B cell (primary cell): ENCODE measurements around the gene ROR2. TPM values are rescaled to one million over a fixed set of nuclear protein-coding genes. Genes with fewer than 3 reads are reported as not detected.

ENCODE experiments used
- ATAC-seq: fragments of 200-7000 bp; cut with Tn5 transposase; one replicate; pipeline ENCODE4 v1.10.0; 2021; ENCODE audit warnings: low read depth, mild to moderate bottlenecking, moderate number of reproducible peaks, moderate library complexity
- CTCF ChIA-PET: fragments of 350-600 bp; sonication (Branson Sonifier 250); formaldehyde crosslinking; loops from one replicate; lab custom pipeline; 2021; ENCODE audit warnings: antibody characterized with exemption, inconsistent platforms; lab: Charles Lee
- POLR2A ChIA-PET: fragments of 350-600 bp; sonication (Branson Sonifier 250); formaldehyde crosslinking; loops from one replicate; lab custom pipeline; 2021; ENCODE audit warnings: antibody characterized with exemption; lab: Charles Lee
- DNase-seq: peaks from one replicate; pipeline ENCODE4 v3.0.0; 2013
- H2AFZ ChIP-seq: 2 replicates; pipeline ENCODE4 v1.6.1; 2012; ENCODE audit warnings: mild to moderate bottlenecking, low read depth, low read length; ENCODE audit not compliant: insufficient read depth, poor library complexity, severe bottlenecking
- H3K27ac ChIP-seq, 2 donors: 1 replicate in 1 of 2; 2 replicates in 1 of 2; pipeline ENCODE4 v1.5.1; 2012 to 2013; ENCODE audit warnings: low read length in 2 of 2, mild to moderate bottlenecking in 2 of 2, moderate library complexity in 1 of 2
- H3K27me3 ChIP-seq, 4 experiments: fragments of 200-600 bp in 1 of 4; sonication (generic) in 1 of 4; replicated peaks in 1 of 4; 1 replicate in 2 of 4; 2 replicates in 2 of 4; pipeline versions ENCODE4 v1.6.1 to v1.7.0; 2013 to 2016; ENCODE audit warnings: low read length in 3 of 4, mild to moderate bottlenecking in 2 of 4, mixed read lengths in 1 of 4, moderate library complexity in 1 of 4; ENCODE audit not compliant: insufficient read depth in 4 of 4, control insufficient read depth in 3 of 4; ENCODE audit errors: control extremely low read depth in 1 of 4
- H3K36me3 ChIP-seq, 2 experiments: replicated peaks in 1 of 2; 1 replicate in 1 of 2; 2 replicates in 1 of 2; pipeline versions ENCODE4 v1.6.1 to v1.7.1; 2013; ENCODE audit warnings: low read length in 1 of 2; ENCODE audit not compliant: insufficient read depth in 2 of 2, control insufficient read depth in 1 of 2; ENCODE audit errors: control extremely low read depth in 1 of 2, extremely low read depth in 1 of 2
- H3K4me1 ChIP-seq, 2 donors: fragments of 200-600 bp in 1 of 2; sonication (generic) in 1 of 2; 1 replicate in 1 of 2; 2 replicates in 1 of 2; pipeline versions ENCODE4 v1.5.1 to v1.6.1; 2013 to 2017; ENCODE audit warnings: low read length in 2 of 2; ENCODE audit not compliant: control insufficient read depth in 2 of 2, insufficient read depth in 2 of 2
- H3K4me2 ChIP-seq: replicated peaks from 2 replicates; pipeline ENCODE3; 2012; ENCODE audit warnings: mild to moderate bottlenecking, low read depth, low read length; ENCODE audit not compliant: poor library complexity, severe bottlenecking
- H3K4me3 ChIP-seq, 5 experiments: fragments of 200-600 bp in 1 of 5; sonication (generic) in 1 of 5; 1 replicate in 3 of 5; 2 replicates in 2 of 5; pipeline versions ENCODE4 v1.5.1 to v1.7.0; 2011 to 2016; ENCODE audit warnings: low read length in 4 of 5, mild to moderate bottlenecking in 4 of 5, low read depth in 2 of 5, control low read depth in 1 of 5, moderate library complexity in 1 of 5; ENCODE audit not compliant: insufficient read depth in 1 of 5; ENCODE audit errors: control extremely low read depth in 1 of 5, extremely low read depth in 1 of 5
- H3K79me2 ChIP-seq: fragments of 200-600 bp; sonication (generic); one replicate; pipeline ENCODE4 v1.6.0; 2016; ENCODE audit warnings: low read length; ENCODE audit not compliant: control insufficient read depth, insufficient read depth
- H3K9ac ChIP-seq: fragments of 200-600 bp; sonication (generic); 2 replicates; pipeline ENCODE4 v1.6.1; 2017; ENCODE audit warnings: mild to moderate bottlenecking, low read length, moderate library complexity
- H3K9me3 ChIP-seq, 3 donors: one replicate each; pipeline versions ENCODE4 v1.6.1 to v1.7.1; 2013; ENCODE audit warnings: low read length in 2 of 3; ENCODE audit not compliant: control insufficient read depth in 2 of 3, insufficient read depth in 1 of 3; ENCODE audit errors: control extremely low read depth in 1 of 3
- H4K20me1 ChIP-seq: 2 replicates; pipeline ENCODE4 v1.6.0; 2012; ENCODE audit warnings: mild to moderate bottlenecking, low read length; ENCODE audit not compliant: insufficient read depth, control insufficient read depth, poor library complexity, severe bottlenecking
- H3K27ac Mint-ChIP-seq: one replicate; pipeline ENCODE4 v1.8.0; 2021; ENCODE audit warnings: mixed read lengths
- H3K27me3 Mint-ChIP-seq: one replicate; pipeline ENCODE4 v1.8.0; 2021; ENCODE audit warnings: mixed read lengths
- H3K4me1 Mint-ChIP-seq: one replicate; pipeline ENCODE4 v1.8.0; 2021; ENCODE audit warnings: mixed read lengths
- H3K4me3 Mint-ChIP-seq: one replicate; pipeline ENCODE4 v1.8.0; 2021; ENCODE audit warnings: mixed read lengths
- H3K9me3 Mint-ChIP-seq: one replicate; pipeline ENCODE4 v1.8.0; 2022; ENCODE audit warnings: mixed read lengths; ENCODE audit not compliant: insufficient read depth
- EZH2 ChIP-seq: IDR thresholded peaks from 2 replicates; pipeline ENCODE4 v1.6.1; 2012; ENCODE audit warnings: borderline replicate concordance, low read depth, mild to moderate bottlenecking, moderate library complexity, low read length; ENCODE audit not compliant: insufficient read depth, poor library complexity, severe bottlenecking
- WGBS: methylation state at CpG from one replicate; pipeline ENCODE4 v1.1.5; 2013; ENCODE audit warnings: missing lambda C conversion rate; ENCODE audit not compliant: insufficient coverage; 5-methylcytosine and 5-hydroxymethylcytosine counted together
- intact Hi-C: fragments of 100-400 bp; cut with micrococcal nuclease; formaldehyde crosslinking; loops from one replicate; pipeline ENCODE4 v1.10.0; 2022
- polyA plus RNA-seq: library from polyadenylated mRNA; depleted of rRNA; stranded (reverse); fragments of >200 nt; gene quantifications from 2 replicates; pipeline ENCODE4 v1.2.3, GENCODE V29; 2012
- total RNA-seq, 2 donors: library from RNA; stranded (reverse); fragments of 120-200 nt in 1 of 2; gene quantifications; 1 replicate in 1 of 2; 2 replicates in 1 of 2; pipeline versions ENCODE4 v1.2.3 to v1.2.4, GENCODE V29; 2013 to 2022
- TF ChIP-seq, protein P1 (sequence below): fragments of 200-600 bp; IDR thresholded peaks from one replicate; pipeline ENCODE4 v1.8.0; 2022; ENCODE audit warnings: antibody characterized with exemption, mild to moderate bottlenecking

The ROR2 gene
- total and polyA plus RNA-seq, 2 donors (not counting 1 experiment from before 2014, with no cell fraction given), result 0.21 to 0.49 TPM

DNA sequence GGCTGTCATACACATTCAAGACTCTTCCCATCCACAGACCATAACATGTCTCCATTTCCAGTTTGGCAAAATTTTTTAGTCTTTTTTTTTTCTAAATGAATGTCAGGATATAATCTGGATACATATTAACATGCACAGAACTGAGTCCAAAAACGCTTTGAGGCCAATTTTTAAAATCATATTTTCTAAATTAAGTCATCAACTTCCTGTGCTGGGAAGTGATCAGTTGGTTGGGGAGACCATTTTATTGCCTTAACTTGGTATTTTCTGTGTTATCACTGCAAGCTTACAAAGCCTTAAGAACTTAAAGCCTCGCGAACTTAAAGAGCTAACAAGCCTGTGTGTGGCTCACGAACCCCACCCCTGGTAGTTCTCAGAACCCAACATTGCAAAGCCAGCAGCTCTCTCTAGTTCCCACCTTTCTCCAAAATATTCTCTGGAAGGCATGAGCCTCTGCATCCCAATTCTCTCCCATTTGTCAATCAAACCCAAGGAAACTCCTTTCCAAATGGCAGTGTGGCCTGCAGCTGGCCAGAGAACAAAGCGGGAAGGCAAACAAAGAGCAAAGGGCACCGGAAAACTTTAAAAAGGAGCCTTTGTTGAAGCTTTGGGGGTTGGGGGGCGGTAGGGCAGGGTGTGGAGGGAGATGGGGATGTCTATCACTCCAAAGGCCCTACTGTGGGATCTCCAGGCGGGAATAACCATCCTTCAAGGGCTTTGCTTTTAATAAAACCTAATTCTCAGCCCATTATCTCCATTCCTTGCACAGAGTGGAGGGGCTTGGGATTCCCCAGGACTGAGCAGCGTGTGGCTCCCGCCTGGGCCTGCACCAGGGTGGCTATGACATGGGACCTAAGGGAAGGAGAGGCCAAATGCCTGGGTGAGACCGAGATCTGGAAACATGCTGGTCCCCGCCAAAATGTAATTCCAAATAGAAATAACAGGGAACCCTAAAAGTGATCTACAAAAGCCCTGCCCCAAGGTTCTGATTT lies 65.0 kb downstream of the ROR2 start:
- DNase-seq (no peak), ATAC-seq (no peak)
- no peaks in the 10 kb centered on the region for H3K4me1 Mint-ChIP-seq
- TF ChIP-seq EZH2, result no peak
- TF ChIP-seq, protein P1, sequence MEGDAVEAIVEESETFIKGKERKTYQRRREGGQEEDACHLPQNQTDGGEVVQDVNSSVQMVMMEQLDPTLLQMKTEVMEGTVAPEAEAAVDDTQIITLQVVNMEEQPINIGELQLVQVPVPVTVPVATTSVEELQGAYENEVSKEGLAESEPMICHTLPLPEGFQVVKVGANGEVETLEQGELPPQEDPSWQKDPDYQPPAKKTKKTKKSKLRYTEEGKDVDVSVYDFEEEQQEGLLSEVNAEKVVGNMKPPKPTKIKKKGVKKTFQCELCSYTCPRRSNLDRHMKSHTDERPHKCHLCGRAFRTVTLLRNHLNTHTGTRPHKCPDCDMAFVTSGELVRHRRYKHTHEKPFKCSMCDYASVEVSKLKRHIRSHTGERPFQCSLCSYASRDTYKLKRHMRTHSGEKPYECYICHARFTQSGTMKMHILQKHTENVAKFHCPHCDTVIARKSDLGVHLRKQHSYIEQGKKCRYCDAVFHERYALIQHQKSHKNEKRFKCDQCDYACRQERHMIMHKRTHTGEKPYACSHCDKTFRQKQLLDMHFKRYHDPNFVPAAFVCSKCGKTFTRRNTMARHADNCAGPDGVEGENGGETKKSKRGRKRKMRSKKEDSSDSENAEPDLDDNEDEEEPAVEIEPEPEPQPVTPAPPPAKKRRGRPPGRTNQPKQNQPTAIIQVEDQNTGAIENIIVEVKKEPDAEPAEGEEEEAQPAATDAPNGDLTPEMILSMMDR, result no peak
- Histone ChIP-seq H3K36me3 (no peaks in the 10 kb centered on the region), H3K9ac (no peak overlapping the region), H3K4me3 (no peak overlapping the region), H4K20me1 (no peaks in the 10 kb centered on the region), H2AFZ (no peak overlapping the region), H3K79me2 (no peaks in the 10 kb centered on the region), H3K27ac (no peak overlapping the region), H3K27me3 (no peaks in the 10 kb centered on the region), H3K4me2 (no peak overlapping the region), H3K9me3 (no peaks in the 10 kb centered on the region), H3K4me1 (no peaks in the 10 kb centered on the region)
- intact Hi-C loops, result loop anchor here (10.0 kb wide), 1 partner anchor 110 kb away; no protein-coding TSS in a partner anchor
- no peak overlapping the region for H3K4me3 Mint-ChIP-seq
- CTCF ChIA-PET, result no interaction called here
- H3K27me3 Mint-ChIP-seq, result peaks cover 8% of the 10 kb centered on the region
- H3K27ac Mint-ChIP-seq, result no peak overlapping the region
- WGBS, result 97% methylated on average over 6 of the region's 12 CpGs
- POLR2A ChIA-PET, result no interaction called here
- no peaks in the 10 kb centered on the region for H3K9me3 Mint-ChIP-seq

DNA sequence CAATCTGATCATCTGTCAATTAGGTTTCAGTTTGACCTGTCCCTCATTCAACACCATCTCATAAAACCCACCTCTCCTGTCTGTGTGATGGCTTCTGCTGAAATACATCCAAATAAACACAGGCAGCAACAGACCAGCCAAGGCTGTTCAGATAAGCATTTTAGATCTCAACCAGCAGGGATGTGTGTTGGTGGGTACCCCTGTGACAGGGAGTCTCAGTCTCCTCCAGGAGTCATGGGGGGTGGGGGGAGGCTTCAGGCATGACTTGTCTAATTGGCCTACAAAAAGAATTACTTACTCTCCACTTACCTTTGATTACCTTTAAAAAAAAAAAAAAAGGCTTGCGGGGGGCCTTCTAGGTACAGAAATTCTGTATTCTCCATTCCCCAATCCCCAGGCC lies 65.9 kb downstream of the ROR2 start:
- H3K4me2 ChIP-seq, result no peak overlapping the region
- Mint-ChIP-seq H3K9me3 (no peaks in the 10 kb centered on the region), H3K27me3 (peaks cover 8% of the 10 kb centered on the region), H3K4me3 (no peak overlapping the region), H3K4me1 (no peaks in the 10 kb centered on the region), H3K27ac (no peak overlapping the region)
- H3K27me3 ChIP-seq, result no peaks in the 10 kb centered on the region
- H3K9me3 ChIP-seq, result no peaks in the 10 kb centered on the region
- no peak overlapping the region for H3K4me3 ChIP-seq
- ATAC-seq (no peak), DNase-seq (no peak)
- H3K27ac ChIP-seq, result no peak overlapping the region
- ChIA-PET CTCF (no interaction called here), POLR2A (no interaction called here)
- H2AFZ ChIP-seq, result no peak overlapping the region
- H3K4me1 ChIP-seq, result no peaks in the 10 kb centered on the region
- TF ChIP-seq EZH2, result no peak
- TF ChIP-seq, protein P1, result no peak
- H3K79me2 ChIP-seq, result no peaks in the 10 kb centered on the region
- no peak overlapping the region for H3K9ac ChIP-seq
- no CpG with 5 or more reads among the region's 1 CpG for WGBS
- H4K20me1 ChIP-seq, result no peaks in the 10 kb centered on the region
- intact Hi-C loops, result loop anchor here (10.0 kb wide), 1 partner anchor 109 kb away; no protein-coding TSS in a partner anchor
- H3K36me3 ChIP-seq, result no peaks in the 10 kb centered on the region
